PFSK-1 (cell line): ENCODE results near the gene PAX2.

ENCODE experiments used
- POLR2AphosphoS5 ChIP-seq: IDR thresholded peaks from 2 replicates; pipeline ENCODE4 v1.6.1; 2012; ENCODE audit warnings: low read depth, mild to moderate bottlenecking, control low read depth, low read length, moderate library complexity
- SIN3A ChIP-seq: IDR thresholded peaks from 2 replicates; pipeline ENCODE4 v1.6.1; 2012; ENCODE audit warnings: mild to moderate bottlenecking, low read length, moderate library complexity, borderline replicate concordance; ENCODE audit not compliant: insufficient read depth
- TAF1 ChIP-seq: IDR thresholded peaks from 2 replicates; pipeline ENCODE4 v1.6.1; 2012; ENCODE audit warnings: low read length, control low read depth, borderline replicate concordance; ENCODE audit not compliant: insufficient read depth
- TF ChIP-seq, protein P1 (sequence below), 2 experiments: IDR thresholded peaks; 2 replicates each; pipeline versions ENCODE4 v1.6.1 to v1.8.0; 2011 to 2012; ENCODE audit warnings: low read depth in 2 of 2, low read length in 2 of 2, control low read depth in 1 of 2, inconsistent platforms in 1 of 2, mild to moderate bottlenecking in 1 of 2, moderate library complexity in 1 of 2; ENCODE audit not compliant: insufficient read depth in 1 of 2

GRCh38 chr10:100718197-100718742 lies 27.1 kb upstream of the PAX2 start:
- TF ChIP-seq, protein P1, sequence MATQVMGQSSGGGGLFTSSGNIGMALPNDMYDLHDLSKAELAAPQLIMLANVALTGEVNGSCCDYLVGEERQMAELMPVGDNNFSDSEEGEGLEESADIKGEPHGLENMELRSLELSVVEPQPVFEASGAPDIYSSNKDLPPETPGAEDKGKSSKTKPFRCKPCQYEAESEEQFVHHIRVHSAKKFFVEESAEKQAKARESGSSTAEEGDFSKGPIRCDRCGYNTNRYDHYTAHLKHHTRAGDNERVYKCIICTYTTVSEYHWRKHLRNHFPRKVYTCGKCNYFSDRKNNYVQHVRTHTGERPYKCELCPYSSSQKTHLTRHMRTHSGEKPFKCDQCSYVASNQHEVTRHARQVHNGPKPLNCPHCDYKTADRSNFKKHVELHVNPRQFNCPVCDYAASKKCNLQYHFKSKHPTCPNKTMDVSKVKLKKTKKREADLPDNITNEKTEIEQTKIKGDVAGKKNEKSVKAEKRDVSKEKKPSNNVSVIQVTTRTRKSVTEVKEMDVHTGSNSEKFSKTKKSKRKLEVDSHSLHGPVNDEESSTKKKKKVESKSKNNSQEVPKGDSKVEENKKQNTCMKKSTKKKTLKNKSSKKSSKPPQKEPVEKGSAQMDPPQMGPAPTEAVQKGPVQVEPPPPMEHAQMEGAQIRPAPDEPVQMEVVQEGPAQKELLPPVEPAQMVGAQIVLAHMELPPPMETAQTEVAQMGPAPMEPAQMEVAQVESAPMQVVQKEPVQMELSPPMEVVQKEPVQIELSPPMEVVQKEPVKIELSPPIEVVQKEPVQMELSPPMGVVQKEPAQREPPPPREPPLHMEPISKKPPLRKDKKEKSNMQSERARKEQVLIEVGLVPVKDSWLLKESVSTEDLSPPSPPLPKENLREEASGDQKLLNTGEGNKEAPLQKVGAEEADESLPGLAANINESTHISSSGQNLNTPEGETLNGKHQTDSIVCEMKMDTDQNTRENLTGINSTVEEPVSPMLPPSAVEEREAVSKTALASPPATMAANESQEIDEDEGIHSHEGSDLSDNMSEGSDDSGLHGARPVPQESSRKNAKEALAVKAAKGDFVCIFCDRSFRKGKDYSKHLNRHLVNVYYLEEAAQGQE (IDR thresholded peaks at IDR 0.05; ENCODE audit: insufficient read depth in 1 of 2, low read depth in 2 of 2, low read length in 2 of 2), result no peak
- TF ChIP-seq POLR2AphosphoS5 (no peak), TAF1 (no peak), SIN3A (no peak)
